Stimulated activated CD4-positive, alpha-beta T cell treated with anti-CD3 and anti-CD28 coated beads, Interleukin-1b, Interleukin-23, amount 100 ng/mL, for 48 hours (primary cell): ENCODE data around the gene SFXN3.

Experiments
- DNase-seq: peaks from one replicate; pipeline ENCODE4 v3.0.0-alpha.2; 2020

The SFXN3 gene

DNA sequence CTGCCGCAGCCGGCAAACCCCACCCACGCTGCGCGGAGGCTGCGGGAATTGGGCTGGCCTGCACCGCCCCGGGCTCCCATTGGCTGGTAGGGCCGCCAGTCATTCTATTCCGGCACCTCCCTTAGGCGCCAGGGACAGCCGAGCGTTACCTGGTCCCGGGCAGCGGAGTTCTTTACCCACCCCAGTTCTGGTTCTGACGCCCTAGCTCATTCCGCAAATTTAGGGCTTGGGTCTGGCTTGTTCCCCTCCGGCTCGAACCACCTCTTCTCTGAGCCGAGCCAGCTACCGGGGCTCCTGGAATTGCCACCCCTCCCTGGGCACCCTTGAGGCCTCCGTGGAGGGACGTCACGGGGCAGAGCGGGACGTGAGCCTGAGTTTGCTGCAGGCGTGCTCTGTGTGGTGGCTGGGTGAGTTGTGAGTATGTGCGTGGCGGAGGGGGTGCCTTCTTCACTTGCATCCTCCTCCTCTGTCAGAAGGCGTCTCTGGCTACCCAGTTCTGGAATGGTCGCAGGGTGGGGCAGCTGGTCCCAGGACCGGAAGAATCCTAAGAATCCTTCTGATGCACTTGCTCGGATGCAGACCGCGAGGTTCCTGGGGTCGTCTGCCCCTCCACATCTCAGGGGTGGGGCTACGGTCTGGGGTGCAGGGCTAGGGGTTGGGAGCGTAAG is at the start of gene SFXN3, which contains the start of gene PDZD7:
Gene SFXN3 (plus strand): TSS at position 107 of the 668 bp plus-strand sequence. CDS start 3,461 bp downstream, outside the sequence.
Gene PDZD7 (minus strand): TSS at position 2 of the 668 bp plus-strand sequence. CDS start 910 bp downstream, outside the sequence.
- DNase-seq: peak; percentile 95

DNA sequence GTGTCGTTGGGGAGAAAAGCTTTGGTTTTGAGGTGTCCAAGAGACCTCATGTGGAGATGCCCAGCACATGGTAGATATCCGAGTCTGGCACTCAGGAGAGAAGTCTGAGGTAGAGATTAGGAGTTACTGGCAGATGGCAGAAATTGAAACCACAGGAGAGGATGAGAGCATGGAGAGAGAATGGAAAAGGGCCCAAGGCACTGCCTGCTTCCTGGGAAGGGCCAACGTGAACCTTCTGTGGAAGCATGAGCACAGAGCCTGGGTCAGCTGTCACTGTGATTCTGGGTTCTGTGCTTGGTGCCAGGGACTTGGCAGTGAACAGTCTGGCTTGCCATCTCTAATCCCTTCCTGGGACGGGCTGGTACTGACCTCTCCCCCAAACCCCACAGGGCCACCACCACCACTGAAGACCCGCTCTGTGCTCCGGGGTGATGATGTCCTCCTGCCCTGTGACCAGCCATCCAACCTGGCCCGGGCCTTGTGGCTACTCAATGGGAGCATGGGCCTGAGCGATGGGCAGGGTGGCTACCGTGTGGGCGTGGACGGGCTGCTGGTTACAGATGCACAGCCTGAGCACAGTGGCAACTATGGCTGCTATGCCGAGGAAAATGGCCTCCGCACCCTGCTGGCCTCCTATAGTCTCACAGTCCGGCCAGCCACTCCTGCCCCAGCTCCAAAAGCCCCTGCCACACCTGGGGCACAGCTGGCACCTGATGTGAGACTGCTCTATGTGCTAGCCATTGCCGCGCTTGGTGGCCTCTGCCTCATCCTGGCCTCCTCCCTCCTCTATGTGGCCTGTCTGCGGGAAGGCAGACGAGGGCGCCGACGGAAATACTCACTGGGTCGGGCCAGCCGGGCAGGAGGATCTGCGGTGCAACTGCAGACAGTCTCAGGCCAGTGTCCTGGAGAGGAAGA is 47.9 kb upstream of the SFXN3 start:
- no peak for DNase-seq

DNA sequence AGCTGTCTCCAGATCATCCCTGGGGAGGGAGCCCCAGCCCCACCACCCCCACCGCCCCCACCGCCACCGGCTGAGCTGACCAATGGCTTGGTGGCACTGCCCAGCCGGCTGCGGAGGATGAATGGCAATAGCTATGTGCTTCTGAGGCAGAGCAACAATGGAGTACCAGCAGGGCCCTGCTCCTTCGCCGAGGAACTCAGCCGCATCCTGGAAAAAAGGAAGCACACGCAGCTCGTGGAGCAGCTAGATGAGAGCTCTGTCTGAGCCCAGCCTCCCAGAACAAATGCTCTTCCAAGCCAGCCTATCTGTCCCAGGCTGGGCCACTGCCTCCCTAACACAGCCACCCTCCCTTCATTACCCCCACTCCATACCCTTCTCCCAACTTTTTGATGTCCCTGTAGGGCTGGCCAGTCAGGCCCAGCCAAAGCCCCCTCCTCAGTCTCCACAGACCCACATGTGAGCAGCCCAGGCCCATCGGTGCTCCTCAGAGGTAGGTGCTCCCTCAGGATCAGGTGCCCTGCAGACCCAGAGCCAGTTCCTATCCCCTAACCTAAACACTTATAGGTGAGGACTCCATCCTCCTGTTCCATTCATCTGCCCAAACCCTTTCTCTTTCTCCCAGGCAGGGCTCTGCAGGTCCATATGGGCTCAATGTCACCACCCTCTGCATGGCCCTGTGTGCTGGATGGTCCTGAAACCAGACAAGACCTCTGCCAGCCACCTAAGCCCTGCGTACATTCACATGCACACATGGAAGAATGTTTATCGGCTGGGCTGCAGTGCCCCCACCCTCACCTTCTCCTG is 47.0 kb upstream of the SFXN3 start:
- DNase-seq: no peak

- DNase-seq: no peak
Observed at GRCh38 chr10:100984672-100985177, 46.3 kb upstream of the SFXN3 start.

GRCh38 chr10:100985336-100985735 is 45.7 kb upstream of the SFXN3 start:
- no peak for DNase-seq

DNA sequence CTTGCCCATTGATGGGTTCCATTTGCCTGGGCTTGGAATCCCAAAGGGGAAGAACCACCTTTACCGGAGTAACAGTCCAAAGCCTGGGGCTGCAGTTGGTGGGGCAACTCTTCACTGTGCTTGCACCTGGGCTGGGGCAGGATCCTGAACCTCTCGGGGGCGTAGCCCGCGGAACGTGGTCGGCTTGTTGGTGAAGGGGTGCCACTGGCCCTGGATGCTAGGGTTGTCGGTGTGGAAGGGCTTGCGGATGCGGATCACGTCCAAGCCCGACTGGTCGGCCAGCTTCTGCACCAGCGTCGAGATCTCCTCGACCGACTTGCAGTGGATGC is 44.4 kb upstream of the SFXN3 start:
- DNase-seq: no peak

DNA sequence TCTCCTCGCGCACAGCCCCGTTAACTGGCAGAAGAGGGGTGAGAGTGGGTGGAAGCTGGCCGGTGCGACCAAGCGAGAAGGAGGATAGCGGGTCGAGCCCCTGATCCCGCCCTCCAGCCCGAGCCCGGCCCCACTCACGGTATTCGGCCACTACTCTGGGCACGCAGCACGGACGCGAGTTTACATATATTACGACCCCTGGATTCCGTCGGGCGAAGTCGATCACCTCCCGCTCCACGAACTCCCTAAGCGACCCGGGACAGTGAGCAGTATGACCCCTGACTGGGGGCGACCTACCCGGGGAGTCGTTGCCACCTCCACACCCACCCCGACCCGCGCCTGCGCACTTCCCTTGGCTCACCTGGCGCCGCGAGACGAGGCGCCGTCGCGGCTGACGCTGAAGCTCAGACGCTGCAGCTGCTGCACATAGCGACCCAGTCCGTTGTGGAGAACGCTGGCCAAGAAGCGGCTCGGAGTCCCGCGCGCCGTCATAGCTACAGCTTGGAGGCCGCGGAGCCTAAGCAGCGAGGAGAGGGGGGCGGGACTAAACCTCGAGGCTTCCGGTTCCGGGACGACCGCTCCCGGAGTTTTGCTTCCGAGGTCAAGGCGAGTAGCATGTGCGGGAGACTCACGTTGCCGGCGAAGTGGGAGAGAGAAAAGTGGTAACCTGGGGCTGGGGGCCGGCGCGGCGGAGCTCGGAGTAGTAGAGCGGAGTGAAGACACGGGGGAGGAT is 43.9 kb upstream of the SFXN3 start, which contains the start of the genes MRPL43 and TWNK:
Gene MRPL43 (minus strand): TSS at position 546 of the 733 bp plus-strand sequence. CDS start 54 bp downstream, at position 492.
Gene TWNK (plus strand): TSS at position 592 of the 733 bp plus-strand sequence. CDS start 668 bp downstream, outside the sequence.
- DNase-seq: peak; percentile 84

GRCh38 chr10:100987685-100988049 is 43.4 kb upstream of the SFXN3 start:
- no peak for DNase-seq

DNA sequence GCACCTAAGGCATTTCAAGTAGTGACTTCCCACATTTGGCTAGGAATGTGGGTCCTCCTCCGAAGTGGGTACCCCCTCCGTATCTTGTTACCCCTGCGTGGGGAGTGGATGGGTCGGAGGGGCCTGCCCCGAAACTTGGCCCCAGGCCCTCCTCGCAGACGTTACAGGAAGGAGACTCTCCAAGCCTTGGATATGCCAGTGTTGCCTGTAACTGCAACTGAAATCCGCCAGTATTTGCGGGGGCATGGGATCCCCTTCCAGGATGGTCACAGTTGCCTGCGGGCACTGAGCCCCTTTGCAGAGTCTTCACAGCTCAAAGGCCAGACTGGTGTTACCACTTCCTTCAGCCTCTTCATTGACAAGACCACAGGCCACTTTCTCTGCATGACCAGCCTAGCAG is 42.9 kb upstream of the SFXN3 start:
- DNase-seq: no peak

DNA sequence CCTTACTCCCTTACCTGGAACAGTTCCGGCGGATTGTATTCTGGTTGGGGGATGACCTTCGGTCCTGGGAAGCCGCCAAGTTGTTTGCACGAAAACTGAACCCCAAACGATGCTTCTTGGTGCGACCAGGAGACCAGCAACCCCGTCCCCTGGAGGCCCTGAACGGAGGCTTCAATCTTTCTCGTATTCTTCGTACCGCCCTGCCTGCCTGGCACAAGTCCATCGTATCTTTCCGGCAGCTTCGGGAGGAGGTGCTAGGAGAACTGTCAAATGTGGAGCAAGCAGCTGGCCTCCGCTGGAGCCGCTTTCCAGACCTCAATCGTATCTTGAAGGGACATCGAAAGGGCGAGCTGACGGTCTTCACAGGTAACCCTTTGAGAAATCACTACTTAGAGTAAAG is 41.9 kb upstream of the SFXN3 start:
- DNase-seq: no peak

DNA sequence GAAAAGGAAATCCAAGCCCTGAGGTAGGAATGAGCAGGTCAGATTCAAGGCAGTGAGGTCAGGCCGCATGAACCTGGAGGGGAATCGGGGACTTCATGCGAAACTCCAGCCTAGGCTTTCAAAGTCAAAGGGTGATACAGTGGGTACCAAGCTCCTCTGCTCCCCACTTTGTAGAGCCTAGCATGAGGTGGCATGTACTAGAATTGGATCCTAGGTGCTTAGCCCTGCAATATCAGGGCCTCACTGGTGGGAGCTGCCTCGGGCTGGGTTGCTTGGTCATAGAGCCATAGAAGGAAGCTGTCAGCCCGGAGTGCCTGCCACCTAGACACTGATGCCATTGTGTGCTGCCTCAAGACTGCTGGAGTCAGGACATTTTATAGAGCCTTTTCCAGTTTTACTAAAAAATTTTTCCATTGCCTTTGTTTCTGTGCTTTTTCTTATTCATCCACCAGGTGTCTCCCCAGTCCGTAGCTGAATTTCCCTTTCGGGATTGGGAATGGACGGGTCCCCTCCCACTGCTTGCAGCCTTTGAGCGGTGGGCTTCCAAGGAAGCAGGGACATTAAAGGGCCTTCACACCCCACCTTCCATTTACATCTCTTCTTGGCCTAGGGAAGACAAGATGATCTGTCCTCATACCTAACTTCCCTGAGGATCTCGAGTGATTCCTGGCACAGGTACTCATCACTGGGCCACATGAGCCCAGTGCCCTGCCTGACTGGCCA is 36.9 kb upstream of the SFXN3 start:
- DNase-seq: no peak

DNA sequence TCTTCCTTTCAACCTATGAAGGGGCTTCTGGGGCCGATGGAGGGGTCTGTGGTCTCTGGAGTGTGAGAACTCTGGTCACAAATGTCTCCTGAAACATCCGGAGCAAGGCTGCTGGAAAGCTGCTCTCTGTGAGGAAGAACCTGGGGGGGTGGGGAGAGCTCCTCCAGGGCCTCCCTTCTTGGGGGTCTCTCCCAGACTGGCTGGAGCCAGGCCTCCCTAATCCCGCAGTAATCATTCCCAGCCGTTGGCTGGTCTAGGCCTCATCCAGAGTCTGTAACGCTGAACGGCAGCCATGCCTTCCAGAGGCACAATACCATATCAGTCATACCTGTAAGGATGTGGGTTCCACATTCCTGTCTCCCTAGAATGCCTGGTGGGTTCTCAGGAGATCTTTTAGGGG is 35.9 kb upstream of the SFXN3 start:
- DNase-seq: no peak

DNA sequence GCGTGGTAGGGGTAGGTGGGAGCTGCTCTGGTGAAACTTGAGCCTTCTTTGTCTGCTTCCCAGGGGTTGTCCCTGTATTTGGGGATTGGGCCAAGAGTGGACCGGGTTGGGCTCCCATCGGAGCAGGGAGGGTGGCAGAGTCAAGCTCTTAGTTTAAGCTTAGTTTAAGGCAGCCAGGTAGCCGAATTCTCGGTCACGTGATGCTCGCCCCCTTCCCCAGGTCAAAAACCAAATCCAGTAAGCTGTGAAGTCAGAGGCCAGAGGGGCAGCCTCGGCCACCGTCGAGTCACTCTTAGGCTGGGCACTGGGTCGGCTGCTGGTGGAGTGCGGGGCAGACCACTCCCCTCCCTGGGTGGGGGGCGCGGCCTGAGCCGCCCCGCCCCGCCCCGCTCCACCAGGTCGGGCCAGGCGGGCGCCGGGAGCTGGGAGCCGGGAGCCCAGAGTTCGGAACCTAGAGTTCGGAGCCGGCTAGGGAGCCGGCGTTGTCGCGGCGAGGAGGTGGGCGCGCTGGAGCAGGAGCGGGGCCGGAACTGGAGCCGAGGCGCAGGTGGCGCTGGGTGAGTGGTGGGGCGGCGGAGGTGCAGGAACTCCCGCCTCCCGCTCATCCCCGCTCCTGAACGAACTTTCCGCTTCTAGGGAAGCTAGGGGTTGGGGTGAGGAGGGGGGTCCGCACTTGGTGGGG is 34.2 kb upstream of the SFXN3 start:
- peak; percentile 35 for DNase-seq

DNA sequence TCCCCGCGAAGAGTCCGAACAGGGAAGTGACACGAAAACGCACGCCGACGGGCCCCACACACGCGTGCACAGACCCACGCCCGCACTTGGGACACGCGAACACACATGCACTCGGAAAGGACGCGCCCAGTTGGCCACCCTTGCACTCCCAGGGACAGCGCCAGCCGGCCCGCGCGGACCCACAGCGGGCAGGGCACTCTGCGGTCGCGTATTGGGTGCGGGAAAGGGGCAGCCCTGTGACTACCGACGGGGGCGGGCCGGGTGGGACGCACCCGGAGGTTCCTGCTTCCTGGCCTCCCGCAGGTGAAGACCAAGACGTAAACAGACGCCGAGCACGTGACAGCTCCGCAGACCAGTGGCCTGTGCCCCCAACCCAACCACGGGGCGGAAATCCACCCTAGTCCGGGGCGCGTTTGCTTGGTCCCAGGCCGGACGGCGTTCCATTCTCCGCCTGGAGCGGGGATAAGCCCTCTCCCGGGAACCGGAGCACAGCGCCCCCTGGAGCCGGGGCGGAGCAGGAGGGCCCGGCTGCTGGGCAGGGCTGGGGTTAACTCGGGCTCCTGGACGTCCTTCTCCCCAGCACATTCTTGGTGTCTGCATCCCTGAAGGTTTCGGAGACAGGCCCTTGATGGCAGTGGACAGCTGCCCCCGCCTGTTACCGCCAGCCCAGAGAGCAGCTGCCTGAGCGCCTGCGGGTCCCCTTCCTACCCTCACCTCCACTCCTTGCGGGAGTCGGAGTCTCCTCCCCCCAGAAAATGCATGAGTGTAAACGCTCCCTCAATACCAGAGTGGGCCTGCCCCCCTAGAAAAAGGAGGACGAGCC is 33.5 kb upstream of the SFXN3 start:
- DNase-seq: peak; percentile 68

DNA sequence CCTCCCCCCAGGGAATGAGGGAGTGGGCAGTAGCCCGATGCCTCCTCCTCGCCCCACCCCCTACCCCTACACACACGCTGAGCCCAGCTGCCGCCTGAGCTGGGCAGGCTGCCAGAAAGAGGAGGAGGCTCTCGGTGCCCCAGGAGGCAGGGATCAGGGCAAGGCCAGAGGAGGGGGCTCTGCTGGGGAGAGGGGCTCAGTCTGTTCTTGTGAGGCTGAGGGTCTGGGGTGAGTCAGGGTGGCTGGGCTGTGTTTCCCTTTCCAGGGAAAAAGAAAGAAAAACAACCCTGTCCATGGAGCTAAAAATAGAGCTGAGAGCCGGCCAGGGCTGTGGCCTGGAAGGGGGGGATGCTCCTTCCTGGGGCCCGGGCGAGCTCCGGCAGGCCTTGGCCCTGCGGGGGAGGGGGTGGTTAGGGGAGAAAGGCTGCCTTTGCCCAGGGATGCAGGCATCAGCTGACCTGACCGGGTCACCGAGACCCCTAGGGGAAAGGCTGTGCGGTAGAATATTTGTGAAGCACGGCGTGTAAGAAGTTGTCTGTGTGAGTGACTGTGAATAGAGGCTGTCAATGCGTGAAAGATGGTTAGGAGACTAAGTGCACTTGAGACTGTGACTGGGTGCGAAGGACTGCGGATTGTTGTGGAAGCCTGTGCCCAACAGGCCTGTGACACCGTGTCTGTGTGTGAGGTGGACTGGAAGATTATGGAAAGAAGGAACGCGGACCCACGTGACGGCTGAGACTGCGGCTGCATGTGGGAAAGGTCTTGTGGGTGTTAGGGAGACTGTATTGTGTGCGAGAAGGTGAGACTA is 32.6 kb upstream of the SFXN3 start:
- peak; percentile 64 for DNase-seq

DNA sequence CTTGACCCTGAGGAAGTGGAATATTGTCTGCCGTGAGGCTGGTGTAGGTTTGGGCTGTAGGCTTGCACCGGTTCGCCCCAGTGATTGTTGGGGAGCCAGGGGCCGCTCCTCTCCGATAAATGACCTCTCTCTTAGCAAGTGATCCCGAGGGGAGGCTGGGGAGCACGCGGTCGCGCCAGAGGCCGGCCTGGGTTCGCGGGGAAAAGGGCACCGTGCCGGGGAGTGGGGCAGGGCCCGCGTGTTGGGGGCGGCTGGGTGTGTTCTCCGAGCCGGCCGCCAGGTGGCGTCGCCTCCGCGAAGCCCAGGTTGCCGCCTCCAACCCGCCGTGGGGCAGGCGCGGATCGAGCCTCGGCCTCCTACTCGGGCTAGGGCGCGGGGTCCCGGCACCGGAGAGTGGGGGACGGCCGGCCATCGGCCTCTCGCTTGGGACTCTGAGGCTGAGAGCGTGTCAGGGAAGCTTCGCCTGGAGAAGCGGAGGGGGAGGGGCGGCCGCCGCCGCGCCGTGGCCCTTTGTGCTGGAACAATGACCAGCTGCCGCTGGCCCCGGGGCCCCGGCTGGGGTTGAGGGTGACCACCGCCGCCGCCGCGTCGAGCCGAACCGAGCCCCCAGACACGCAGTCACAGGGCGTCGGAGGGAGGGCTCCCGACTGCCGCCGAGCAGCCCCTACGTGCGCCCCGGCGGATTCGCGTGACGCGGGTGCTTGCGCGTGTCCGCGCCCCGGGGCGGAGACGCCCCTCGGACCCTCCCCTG is 31.9 kb upstream of the SFXN3 start:
- peak; percentile 75 for DNase-seq

GRCh38 chr10:100999742-101000126 is 31.3 kb upstream of the SFXN3 start, which contains the start of gene LZTS2:
Gene LZTS2, plus strand, starts transcription at chr10:100999808. Its CDS starts 2,731 bp downstream, at chr10:101002539.
- no peak for DNase-seq
